ENCODE measurements around the gene CELA2B. TPM values are rescaled to one million over a fixed set of nuclear protein-coding genes. Genes with fewer than 3 reads are reported as not detected.

CELA2B gene
- polyA plus RNA-seq, 1 of the 3 experiments (the other 2 are of a cell fraction): not detected

- no peaks in the 10 kb centered on the region for H3K9me3 ChIP-seq
- H3K9ac ChIP-seq: no peak overlapping the region
- H3F3A ChIP-seq (replicated peaks; ENCODE audit: insufficient read depth): peaks cover 3% of the 10 kb centered on the region
- H3K9me2 ChIP-seq: no peaks in the 10 kb centered on the region
- WGBS (ENCODE audit: low lambda C conversion rate): 76% methylated on average over 4 of the region's 4 CpGs
- CTCF ChIA-PET: interaction anchor here (0.6 to 14.9 kb wide), 45 partner anchors 9 to 303 kb away, joined by 3 to 311 read pairs (median 4); partner anchors contain the start of genes EFHD2 and TMEM51
- no peaks in the 10 kb centered on the region for H3K79me2 ChIP-seq (ENCODE audit: insufficient read depth)
- no peaks in the 10 kb centered on the region; a peak in 1 of 4 replicates for H3K4me1 ChIP-seq (ENCODE audit: control insufficient read depth in 1 of 2, insufficient read depth in 2 of 2, low read depth in 1 of 2, low read length in 1 of 2)
- no peak overlapping the region for H2AFZ ChIP-seq (ENCODE audit: low read depth)
- POLR2A ChIA-PET: interaction anchor here (0.6 kb wide), 1 partner anchor 13 kb away, joined by 5 read pairs; no protein-coding TSS in a partner anchor
- peaks cover 4 to 7% of the 10 kb centered on the region in 2 experiments for H3K36me3 ChIP-seq (replicated peaks in 1 of 2; ENCODE audit: control insufficient read depth in 1 of 2, insufficient read depth in 2 of 2, low read length in 1 of 2)
- no peak overlapping the region for H3K4me2 ChIP-seq
- H3K27ac ChIP-seq (ENCODE audit: low read depth in 2 of 2, low read length in 1 of 2): no peak overlapping the region
- DNase-seq: peak; percentile 21
- no peaks in the 10 kb centered on the region for H4K20me1 ChIP-seq (ENCODE audit: insufficient read depth)
- H3K27me3 ChIP-seq (ENCODE audit: insufficient read depth): no peaks in the 10 kb centered on the region
- no peak for TF ChIP-seq ELF1 (IDR thresholded peaks at IDR 0.05)
- no peak for TF ChIP-seq EP300 (IDR thresholded peaks at IDR 0.05; ENCODE audit: borderline replicate concordance in 1 of 2, low read depth in 1 of 2, low read length in 1 of 2)
- no peak for TF ChIP-seq NFIC (IDR thresholded peaks at IDR 0.05; ENCODE audit: borderline replicate concordance)
- no peak for TF ChIP-seq PBX3 (IDR thresholded peaks at IDR 0.05)
- TF ChIP-seq GATA2 (CRISPR knock-in tag; IDR thresholded peaks at IDR 0.05): no peak
- TF ChIP-seq RAD21 (IDR thresholded peaks at IDR 0.05; ENCODE audit: low read length): no peak
- no peak for TF ChIP-seq MEF2A (IDR thresholded peaks at IDR 0.05; ENCODE audit: borderline replicate concordance, low read depth)
- no peak for TF ChIP-seq ZBTB33 (IDR thresholded peaks at IDR 0.05; ENCODE audit: borderline replicate concordance, low read depth)
- no peak for TF ChIP-seq USF1 (IDR thresholded peaks at IDR 0.05; ENCODE audit: borderline replicate concordance, low read depth)
- no peak for TF ChIP-seq IRF3 (IDR thresholded peaks at IDR 0.05; ENCODE audit: low read depth, low read length)
- no peak overlapping the region for H3K4me3 ChIP-seq (ENCODE audit: low read depth in 2 of 2, low read length in 1 of 2)
These were observed 44.3 kb upstream of the CELA2B start for GRCh38 chr1:15431571-15431948.

GRCh38 chr1:15432324-15432723 is 43.6 kb upstream of the CELA2B start:
- H3K9me3 ChIP-seq: no peaks in the 10 kb centered on the region
- H2AFZ ChIP-seq (ENCODE audit: low read depth): no peak overlapping the region
- no peak overlapping the region for H3K27ac ChIP-seq (ENCODE audit: low read depth in 2 of 2, low read length in 1 of 2)
- no peaks in the 10 kb centered on the region for H3K79me2 ChIP-seq (ENCODE audit: insufficient read depth)
- H4K20me1 ChIP-seq (ENCODE audit: insufficient read depth): no peaks in the 10 kb centered on the region
- no peaks in the 10 kb centered on the region for H3K9me2 ChIP-seq
- DNase-seq: peak; percentile 12
- TF ChIP-seq MAX (IDR thresholded peaks at IDR 0.05; ENCODE audit: low read depth): no peak
- no peak for TF ChIP-seq USF1 (IDR thresholded peaks at IDR 0.05; ENCODE audit: borderline replicate concordance, low read depth)
- no peak for TF ChIP-seq GATA2 (CRISPR knock-in tag; IDR thresholded peaks at IDR 0.05)
- no peak for TF ChIP-seq FOXJ3 (CRISPR knock-in tag; IDR thresholded peaks at IDR 0.05)
- TF ChIP-seq YY1 (IDR thresholded peaks at IDR 0.05; ENCODE audit: low read depth): no peak
- no peak overlapping the region for H3K4me3 ChIP-seq (ENCODE audit: low read depth in 2 of 2, low read length in 1 of 2)
- H3F3A ChIP-seq (replicated peaks; ENCODE audit: insufficient read depth): peaks cover 3% of the 10 kb centered on the region
- no peak overlapping the region for H3K9ac ChIP-seq
- WGBS (ENCODE audit: low lambda C conversion rate): 91% methylated on average over 9 of the region's 9 CpGs
- peaks cover 3 to 7% of the 10 kb centered on the region in 2 experiments for H3K36me3 ChIP-seq (replicated peaks in 1 of 2; ENCODE audit: control insufficient read depth in 1 of 2, insufficient read depth in 2 of 2, low read length in 1 of 2)
- H3K27me3 ChIP-seq (ENCODE audit: insufficient read depth): no peaks in the 10 kb centered on the region
- POLR2A ChIA-PET: no interaction called here
- no peaks in the 10 kb centered on the region for H3K4me1 ChIP-seq (ENCODE audit: control insufficient read depth in 1 of 2, insufficient read depth in 2 of 2, low read depth in 1 of 2, low read length in 1 of 2)
- H3K4me2 ChIP-seq: no peak overlapping the region
- CTCF ChIA-PET: interaction anchor here (0.8 to 14.9 kb wide), 24 partner anchors 9 to 201 kb away, joined by 3 to 311 read pairs (median 8); partner anchors contain the start of gene EFHD2

All from SK-N-SH (cell line).